ENCODE measurements around the gene DHRS7B.
A peak's percentile ranks its signal among the peaks of the same experiment; 100 is the strongest.
"Not testable (repeated sequence)": the region's sequence is repeated elsewhere in the genome, so short reads cannot be mapped to it uniquely, and the experiment has no call there.

DHRS7B gene

DNA sequence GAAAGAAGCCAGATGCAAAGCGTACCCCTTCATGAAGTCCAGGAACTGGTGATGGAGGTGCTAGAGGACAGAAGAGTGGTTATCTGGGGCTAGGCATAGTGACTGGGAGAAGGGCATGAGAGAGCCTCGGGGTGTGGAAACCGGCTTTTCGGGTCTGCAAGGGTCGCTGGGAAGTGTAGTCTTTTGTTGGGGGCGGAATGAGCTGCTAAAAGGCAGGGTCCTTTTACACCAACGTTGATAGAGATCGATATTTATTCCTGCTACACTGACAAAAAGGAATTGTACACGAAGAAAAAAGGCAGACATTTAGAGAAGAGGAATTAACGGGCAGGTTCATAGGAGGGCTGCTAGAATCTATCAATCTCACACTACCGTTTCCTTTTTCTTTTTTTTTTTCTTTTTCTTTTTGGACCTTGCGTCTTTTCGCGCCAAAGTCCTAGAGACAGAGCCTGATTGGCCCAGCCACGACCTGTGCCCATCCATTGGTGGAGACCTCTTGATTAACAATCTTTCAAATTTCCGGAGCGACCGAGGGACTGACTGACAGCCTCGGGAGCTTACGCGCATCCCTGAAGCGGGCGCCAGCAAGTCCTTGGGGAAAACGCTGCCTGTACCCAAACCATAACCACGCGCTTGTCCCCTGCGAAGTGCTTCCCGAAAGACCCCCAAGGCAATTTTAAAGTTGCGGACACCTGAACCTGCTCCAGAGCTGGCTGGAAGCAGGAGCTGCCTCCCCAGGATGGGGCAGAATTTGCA lies 27.7 kb upstream of the DHRS7B start:
- TF ChIP-seq, protein P1, sequence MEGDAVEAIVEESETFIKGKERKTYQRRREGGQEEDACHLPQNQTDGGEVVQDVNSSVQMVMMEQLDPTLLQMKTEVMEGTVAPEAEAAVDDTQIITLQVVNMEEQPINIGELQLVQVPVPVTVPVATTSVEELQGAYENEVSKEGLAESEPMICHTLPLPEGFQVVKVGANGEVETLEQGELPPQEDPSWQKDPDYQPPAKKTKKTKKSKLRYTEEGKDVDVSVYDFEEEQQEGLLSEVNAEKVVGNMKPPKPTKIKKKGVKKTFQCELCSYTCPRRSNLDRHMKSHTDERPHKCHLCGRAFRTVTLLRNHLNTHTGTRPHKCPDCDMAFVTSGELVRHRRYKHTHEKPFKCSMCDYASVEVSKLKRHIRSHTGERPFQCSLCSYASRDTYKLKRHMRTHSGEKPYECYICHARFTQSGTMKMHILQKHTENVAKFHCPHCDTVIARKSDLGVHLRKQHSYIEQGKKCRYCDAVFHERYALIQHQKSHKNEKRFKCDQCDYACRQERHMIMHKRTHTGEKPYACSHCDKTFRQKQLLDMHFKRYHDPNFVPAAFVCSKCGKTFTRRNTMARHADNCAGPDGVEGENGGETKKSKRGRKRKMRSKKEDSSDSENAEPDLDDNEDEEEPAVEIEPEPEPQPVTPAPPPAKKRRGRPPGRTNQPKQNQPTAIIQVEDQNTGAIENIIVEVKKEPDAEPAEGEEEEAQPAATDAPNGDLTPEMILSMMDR (IDR thresholded peaks at IDR 0.05; ENCODE audit: low read depth, low read length): no peak
- peak overlapping the region; percentile 60 for H3K4me3 ChIP-seq (ENCODE audit: low read depth, low read length)

DNA sequence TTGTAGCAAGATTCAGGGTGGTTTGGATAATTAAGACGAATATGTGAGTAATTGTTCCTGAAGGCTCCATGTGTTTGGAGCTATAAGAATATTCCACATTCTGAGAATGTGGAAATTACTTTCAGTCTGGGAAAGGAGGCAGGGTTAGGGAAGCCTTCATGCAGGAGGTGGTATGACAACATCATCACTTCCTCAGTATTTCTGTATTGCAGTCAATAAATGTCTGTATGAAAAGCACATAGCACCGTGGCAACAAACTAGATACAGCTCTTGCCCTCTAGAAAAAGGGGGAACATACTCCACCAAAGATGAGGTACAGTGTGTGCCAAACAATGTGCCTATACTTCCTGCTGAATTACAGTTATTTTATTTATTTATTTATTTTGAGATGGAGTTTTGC lies 26.1 kb upstream of the DHRS7B start:
- H3K4me3 ChIP-seq (ENCODE audit: low read depth, low read length): no peak overlapping the region
- TF ChIP-seq, protein P1 (IDR thresholded peaks at IDR 0.05; ENCODE audit: low read depth, low read length): no peak

DNA sequence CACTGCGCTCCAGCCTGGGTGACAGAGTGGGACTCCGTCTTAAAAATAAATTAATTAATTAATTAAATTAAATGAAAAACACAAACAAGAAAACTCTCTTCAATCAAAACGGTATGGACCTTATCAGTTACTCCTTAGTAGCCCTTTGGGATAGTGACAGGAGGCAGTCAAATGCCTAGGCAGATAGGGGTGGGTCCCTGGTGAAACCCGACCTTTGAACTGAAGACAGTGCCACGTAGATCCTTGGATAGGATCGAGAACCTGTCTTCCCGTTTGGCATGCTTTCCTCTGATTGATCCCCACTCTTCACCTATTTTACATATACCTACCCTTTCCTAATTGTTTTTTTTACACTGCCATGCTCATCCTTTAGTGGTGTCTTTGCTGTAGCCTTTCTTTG lies 22.2 kb upstream of the DHRS7B start:
- TF ChIP-seq, protein P1 (IDR thresholded peaks at IDR 0.05; ENCODE audit: low read depth, low read length): no peak

DNA sequence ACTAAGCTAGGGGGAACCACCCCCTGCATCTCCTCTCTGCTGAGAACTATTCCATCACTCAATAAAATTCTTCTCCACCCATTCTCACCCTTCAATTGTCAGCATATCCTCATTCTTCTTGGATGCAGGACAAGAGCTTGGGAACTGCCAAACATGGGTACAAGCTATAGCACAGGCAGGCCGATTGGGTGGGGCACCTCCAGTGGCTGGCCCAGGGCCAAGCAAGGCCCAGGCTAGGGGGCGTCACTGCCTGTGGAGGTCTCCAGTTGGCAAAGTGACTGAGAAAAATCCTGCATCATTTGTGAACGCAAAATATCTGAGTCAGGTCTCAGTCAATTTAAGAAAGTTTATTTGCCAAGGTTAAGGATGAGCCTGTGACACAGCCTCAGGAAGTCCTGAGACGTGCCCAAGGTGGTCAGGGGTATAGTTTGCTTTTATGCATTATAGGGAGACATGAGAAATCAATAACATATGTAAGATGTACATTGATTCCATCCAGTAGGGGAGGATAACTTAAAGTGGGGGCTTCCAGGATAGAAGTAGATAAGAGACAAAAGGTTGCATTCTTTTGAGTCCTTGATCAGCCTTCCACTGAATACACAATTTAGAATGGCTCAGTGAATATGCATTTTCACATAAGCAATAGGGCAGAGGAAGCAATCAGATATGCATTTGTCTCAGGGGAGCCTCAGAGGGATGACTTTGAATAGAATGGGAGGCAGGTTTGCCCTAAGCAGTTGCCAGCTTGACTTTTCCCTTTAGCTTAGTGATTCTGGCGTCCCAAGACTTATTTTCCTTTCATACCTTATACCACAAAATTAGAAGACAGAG lies 21.5 kb upstream of the DHRS7B start:
- TF ChIP-seq, protein P1 (IDR thresholded peaks at IDR 0.05; ENCODE audit: low read depth, low read length): no peak

More for the DNA sequence above, 22.2 kb upstream of the DHRS7B start:
- H3K4me3 ChIP-seq (ENCODE audit: low read depth, low read length): no peak overlapping the region

DNA sequence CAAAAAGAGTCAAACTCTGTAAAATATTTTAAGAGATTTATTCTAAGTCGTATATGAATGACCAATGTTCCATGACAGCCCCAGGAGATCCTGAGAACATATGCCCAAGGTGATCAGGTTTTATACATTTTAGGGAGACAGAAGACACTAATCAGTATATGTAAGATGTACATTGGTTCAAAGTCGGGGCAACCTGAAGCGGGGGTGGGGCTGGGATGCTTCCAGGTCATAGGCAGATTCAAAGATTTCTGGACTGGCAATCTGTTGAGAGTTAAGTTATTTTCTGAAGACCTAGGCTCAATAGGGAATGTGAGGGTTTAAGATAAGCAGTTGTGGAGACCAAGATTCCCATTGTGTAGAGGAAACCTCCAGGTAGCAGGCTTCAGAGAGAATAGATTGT lies 20.4 kb upstream of the DHRS7B start:
- TF ChIP-seq, protein P1 (IDR thresholded peaks at IDR 0.05; ENCODE audit: low read depth, low read length): no peak
- no peak overlapping the region for H3K4me3 ChIP-seq (ENCODE audit: low read depth, low read length)

More for the DNA sequence above, 21.5 kb upstream of the DHRS7B start:
- H3K4me3 ChIP-seq (ENCODE audit: low read depth, low read length): no peak overlapping the region

DNA sequence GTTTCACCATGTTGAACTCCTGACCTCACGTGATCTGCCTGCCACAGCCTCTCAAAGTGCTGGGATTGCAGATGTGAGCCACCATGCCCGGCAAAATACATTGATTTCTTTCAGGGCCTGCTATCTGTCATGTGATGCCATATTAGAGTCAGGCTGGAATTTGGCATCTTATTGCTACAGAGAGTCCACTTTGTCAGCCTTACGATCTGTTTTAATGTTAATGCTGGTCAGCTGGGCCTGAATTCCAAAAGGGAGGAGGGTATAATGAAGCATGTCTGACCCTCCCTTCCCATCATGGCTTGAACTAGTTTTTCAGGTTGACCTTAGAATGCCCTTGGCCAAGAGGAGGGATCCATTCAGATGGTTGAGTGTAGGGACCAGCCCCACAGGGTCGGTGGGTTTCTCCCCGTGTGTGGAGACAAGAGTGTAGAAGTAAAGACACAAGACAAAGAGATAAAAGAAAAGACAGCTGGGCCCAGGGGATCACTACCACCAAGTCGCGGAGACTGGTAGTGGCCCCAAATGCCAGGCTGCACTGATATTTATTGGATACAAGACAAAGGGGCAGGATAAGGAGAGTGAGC lies 19.6 kb upstream of the DHRS7B start:
- H3K4me3 ChIP-seq (ENCODE audit: low read depth, low read length): not testable (repeated sequence)

DNA sequence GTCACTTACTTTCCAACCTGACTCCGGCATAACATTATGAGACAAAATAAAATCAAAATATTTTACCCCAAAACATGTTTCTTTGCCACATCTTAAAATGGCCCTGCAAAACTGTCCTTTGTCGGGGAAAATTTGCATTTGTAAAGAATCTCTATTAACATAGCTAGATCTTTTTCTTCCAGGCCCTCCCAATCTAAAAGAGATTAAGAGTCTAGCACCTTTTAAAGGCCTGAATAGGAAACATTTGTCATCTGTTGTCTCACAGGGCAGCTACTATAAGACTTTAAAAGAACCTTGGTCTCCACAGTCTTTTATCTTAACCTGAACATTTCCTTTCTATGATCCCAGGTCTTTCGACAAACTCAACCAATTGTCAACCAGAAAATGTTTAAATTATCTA lies 18.1 kb upstream of the DHRS7B start:
- H3K4me3 ChIP-seq (ENCODE audit: low read depth, low read length): no peak overlapping the region

More for the DNA sequence above, 18.1 kb upstream of the DHRS7B start:
- TF ChIP-seq, protein P1 (IDR thresholded peaks at IDR 0.05; ENCODE audit: low read depth, low read length): no peak
